ENCODE results near the gene SUCLG2.
A peak's percentile ranks its signal among the peaks of the same experiment; 100 is the strongest.

Gene SUCLG2

GRCh38 chr3:67421912-67422311 lies 232.5 kb downstream of the SUCLG2 start:
- H3K9me3 ChIP-seq = peaks cover 5% of the 10 kb centered on the region
- H3K36me3 ChIP-seq = no peaks in the 10 kb centered on the region
- no peak overlapping the region for H3K4me3 ChIP-seq
- H4K20me1 ChIP-seq = no peaks in the 10 kb centered on the region
- no peaks in the 10 kb centered on the region for H3K4me1 ChIP-seq
- H3K4me2 ChIP-seq = no peak overlapping the region
- H3K27ac ChIP-seq = no peak overlapping the region
- no peak for TF ChIP-seq Cebpa-rat (IDR thresholded peaks at IDR 0.05)
- no peak overlapping the region for H3K9ac ChIP-seq
- H3K27me3 ChIP-seq = no peaks in the 10 kb centered on the region

- Histone ChIP-seq H3K4me3 (no peak overlapping the region), H4K20me1 (no peaks in the 10 kb centered on the region), H3K4me2 (no peak overlapping the region), H3K27ac (no peak overlapping the region), H3K4me1 (no peaks in the 10 kb centered on the region), H3K9ac (no peak overlapping the region), H3K36me3 (no peaks in the 10 kb centered on the region), H3K9me3 (peaks cover 5% of the 10 kb centered on the region), H3K27me3 (no peaks in the 10 kb centered on the region)
- no peak for TF ChIP-seq Cebpa-rat (IDR thresholded peaks at IDR 0.05)
Measured at GRCh38 chr3:67419779-67420178, 234.6 kb downstream of the SUCLG2 start.

- H3K4me3 ChIP-seq = no peak overlapping the region
- H3K36me3 ChIP-seq = no peaks in the 10 kb centered on the region
- H3K4me2 ChIP-seq = no peak overlapping the region
- no peak for TF ChIP-seq Cebpa-rat (IDR thresholded peaks at IDR 0.05)
- H3K27me3 ChIP-seq = no peaks in the 10 kb centered on the region
- no peak overlapping the region for H3K9ac ChIP-seq
- H3K27ac ChIP-seq = no peak overlapping the region
- H3K4me1 ChIP-seq = no peaks in the 10 kb centered on the region
- H4K20me1 ChIP-seq = no peaks in the 10 kb centered on the region
- H3K9me3 ChIP-seq = peaks cover 5% of the 10 kb centered on the region
Measured at GRCh38 chr3:67419218-67419529, 235.2 kb downstream of the SUCLG2 start.

GRCh38 chr3:67418426-67419217 lies 235.8 kb downstream of the SUCLG2 start:
- Histone ChIP-seq H3K4me3 (no peak overlapping the region), H3K9ac (no peak overlapping the region), H3K36me3 (no peaks in the 10 kb centered on the region), H3K27ac (no peak overlapping the region), H3K4me2 (no peak overlapping the region), H3K9me3 (peaks cover 5% of the 10 kb centered on the region), H3K4me1 (no peaks in the 10 kb centered on the region), H3K27me3 (no peaks in the 10 kb centered on the region), H4K20me1 (no peaks in the 10 kb centered on the region)
- TF ChIP-seq Cebpa-rat (IDR thresholded peaks at IDR 0.05) = no peak

GRCh38 chr3:67416703-67417102 lies 237.7 kb downstream of the SUCLG2 start:
- Histone ChIP-seq H3K9ac (no peak overlapping the region), H3K9me3 (peaks cover 5% of the 10 kb centered on the region), H3K4me2 (no peak overlapping the region), H3K36me3 (no peaks in the 10 kb centered on the region), H3K27me3 (no peaks in the 10 kb centered on the region), H3K4me1 (no peaks in the 10 kb centered on the region), H4K20me1 (no peaks in the 10 kb centered on the region), H3K27ac (no peak overlapping the region), H3K4me3 (no peak overlapping the region)
- no peak for TF ChIP-seq Cebpa-rat (IDR thresholded peaks at IDR 0.05)

GRCh38 chr3:67415511-67415910 lies 238.9 kb downstream of the SUCLG2 start:
- no peaks in the 10 kb centered on the region for H3K36me3 ChIP-seq

GRCh38 chr3:67414740-67415139 lies 239.7 kb downstream of the SUCLG2 start:
- H3K4me2 ChIP-seq = no peak overlapping the region
- H3K4me1 ChIP-seq = no peaks in the 10 kb centered on the region
- peak; percentile 60; the same call in 1 of the 2 replicates for TF ChIP-seq Cebpa-rat (IDR thresholded peaks at IDR 0.05)
- H3K27me3 ChIP-seq = no peaks in the 10 kb centered on the region
- H3K36me3 ChIP-seq = no peaks in the 10 kb centered on the region
- H3K4me3 ChIP-seq = no peak overlapping the region
- H3K27ac ChIP-seq = no peak overlapping the region
- H4K20me1 ChIP-seq = no peaks in the 10 kb centered on the region
- H3K9ac ChIP-seq = no peak overlapping the region
- H3K9me3 ChIP-seq = peaks cover 2% of the 10 kb centered on the region; the same call in 1 of the 2 replicates

More at GRCh38 chr3:67415511-67415910, 238.9 kb downstream of the SUCLG2 start:
- peaks cover 5% of the 10 kb centered on the region for H3K9me3 ChIP-seq
- no peaks in the 10 kb centered on the region for H4K20me1 ChIP-seq
- H3K27me3 ChIP-seq = no peaks in the 10 kb centered on the region
- no peaks in the 10 kb centered on the region for H3K4me1 ChIP-seq
- H3K4me2 ChIP-seq = no peak overlapping the region
- no peak overlapping the region for H3K4me3 ChIP-seq
- no peak overlapping the region for H3K27ac ChIP-seq
- no peak for TF ChIP-seq Cebpa-rat (IDR thresholded peaks at IDR 0.05)
- no peak overlapping the region for H3K9ac ChIP-seq

- no peak for TF ChIP-seq Cebpa-rat (IDR thresholded peaks at IDR 0.05)
- H3K27me3 ChIP-seq = no peaks in the 10 kb centered on the region
- no peaks in the 10 kb centered on the region for H3K36me3 ChIP-seq
- no peak overlapping the region for H3K4me2 ChIP-seq
- H4K20me1 ChIP-seq = no peaks in the 10 kb centered on the region
- H3K4me3 ChIP-seq = no peak overlapping the region
- H3K27ac ChIP-seq = no peak overlapping the region
- H3K9ac ChIP-seq = no peak overlapping the region
- H3K4me1 ChIP-seq = no peaks in the 10 kb centered on the region
- no peaks in the 10 kb centered on the region for H3K9me3 ChIP-seq
Measured at GRCh38 chr3:67405193-67405592, 249.2 kb downstream of the SUCLG2 start.

GRCh38 chr3:67402873-67403272 lies 251.5 kb downstream of the SUCLG2 start:
- Histone ChIP-seq H3K36me3 (no peaks in the 10 kb centered on the region), H3K9me3 (no peaks in the 10 kb centered on the region), H3K27ac (no peak overlapping the region), H3K4me1 (no peaks in the 10 kb centered on the region), H3K27me3 (no peaks in the 10 kb centered on the region), H4K20me1 (no peaks in the 10 kb centered on the region), H3K4me3 (no peak overlapping the region), H3K9ac (no peak overlapping the region), H3K4me2 (no peak overlapping the region)
- no peak for TF ChIP-seq Cebpa-rat (IDR thresholded peaks at IDR 0.05)

GRCh38 chr3:67401921-67402320 lies 252.5 kb downstream of the SUCLG2 start:
- TF ChIP-seq Cebpa-rat (IDR thresholded peaks at IDR 0.05) = no peak
- Histone ChIP-seq H3K9ac (no peak overlapping the region), H3K27me3 (no peaks in the 10 kb centered on the region), H3K4me1 (no peaks in the 10 kb centered on the region), H3K36me3 (no peaks in the 10 kb centered on the region), H3K4me2 (no peak overlapping the region), H3K9me3 (no peaks in the 10 kb centered on the region), H3K4me3 (no peak overlapping the region), H4K20me1 (no peaks in the 10 kb centered on the region), H3K27ac (no peak overlapping the region)

- H3K4me3 ChIP-seq = no peak overlapping the region
- no peaks in the 10 kb centered on the region for H3K27me3 ChIP-seq
- no peaks in the 10 kb centered on the region for H3K36me3 ChIP-seq
- no peaks in the 10 kb centered on the region for H4K20me1 ChIP-seq
- no peak overlapping the region for H3K9ac ChIP-seq
- no peak overlapping the region for H3K27ac ChIP-seq
- TF ChIP-seq Cebpa-rat (IDR thresholded peaks at IDR 0.05) = no peak
- H3K4me1 ChIP-seq = no peaks in the 10 kb centered on the region
- H3K9me3 ChIP-seq = no peaks in the 10 kb centered on the region
- no peak overlapping the region for H3K4me2 ChIP-seq
Measured at GRCh38 chr3:67400476-67400875, 253.9 kb downstream of the SUCLG2 start.
